ENCODE data around the gene SUN1.
"Not testable (repeated sequence)": the region's sequence is repeated elsewhere in the genome, so short reads cannot be mapped to it uniquely, and the experiment has no call there.

Gene SUN1

DNA sequence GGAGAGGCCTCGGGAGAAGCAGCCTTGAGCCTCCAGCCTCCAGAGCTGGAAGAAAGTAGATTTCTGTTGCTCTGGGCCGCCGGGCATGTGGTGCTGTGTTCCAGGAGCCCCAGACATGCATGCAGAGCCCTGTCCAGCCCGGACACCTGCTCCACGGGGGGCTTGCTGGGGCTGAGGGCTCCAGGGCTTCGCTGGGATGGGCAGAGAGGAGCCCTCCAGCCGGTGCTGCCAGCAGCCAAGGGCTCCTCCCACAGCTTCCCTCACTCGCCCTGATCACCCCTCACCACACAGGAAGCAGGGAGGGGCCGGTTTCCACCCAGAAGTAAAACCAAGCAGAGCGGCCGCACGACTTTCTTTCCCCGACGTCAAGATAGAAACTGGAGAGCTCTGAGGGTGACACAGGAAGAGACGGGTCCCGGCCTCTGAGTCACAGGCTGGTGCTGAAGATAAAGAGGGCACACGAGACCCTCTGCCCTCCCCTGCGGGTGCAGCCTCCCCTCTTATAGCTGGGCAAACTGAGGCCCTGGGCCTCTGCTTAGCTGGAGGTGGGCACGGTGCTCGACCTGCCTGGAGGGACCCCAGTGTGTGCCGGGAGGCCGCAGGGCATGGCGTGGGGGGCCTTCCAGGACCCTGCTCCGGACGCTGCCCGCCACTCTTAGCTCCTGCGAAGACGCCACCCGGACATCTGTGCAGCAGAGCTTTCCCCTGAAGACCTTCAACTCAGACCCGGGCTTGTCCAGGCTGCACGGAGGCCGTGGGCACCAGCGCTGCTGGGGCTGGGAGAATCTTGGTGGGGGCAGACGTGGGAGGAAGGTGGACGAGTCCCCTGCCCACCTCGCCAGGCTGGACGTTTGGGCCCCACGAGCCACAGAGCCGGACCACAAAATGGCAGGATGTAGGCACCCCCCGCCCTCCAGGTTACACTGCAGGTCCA is 91.1 kb downstream of the SUN1 start:
- DNase-seq = no peak

DNA sequence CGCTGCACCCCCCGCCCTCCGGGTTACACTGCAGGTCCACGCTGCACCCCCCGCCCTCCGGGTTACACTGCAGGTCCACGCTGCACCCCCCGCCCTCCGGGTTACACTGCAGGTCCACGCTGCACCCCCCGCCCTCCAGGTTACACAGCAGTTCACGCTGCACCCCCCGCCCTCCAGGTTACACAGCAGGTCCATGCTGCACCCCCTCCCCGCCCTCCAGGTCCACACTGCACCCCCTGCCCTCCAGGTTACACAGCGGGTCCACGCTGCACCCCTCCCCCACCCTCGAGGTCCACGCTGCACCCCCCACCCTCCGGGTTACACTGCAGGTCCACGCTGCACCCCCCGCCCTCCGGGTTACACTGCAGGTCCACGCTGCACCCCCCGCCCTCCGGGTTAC is 91.8 kb downstream of the SUN1 start:
- DNase-seq = not testable (repeated sequence)
